HUES6 (cell line): Measurements from ENCODE around the gene NFYC.

Source experiments
- H3K27ac ChIP-seq: 2 replicates; pipeline ENCODE4 v1.7.0; 2013; ENCODE audit warnings: low read depth, mild to moderate bottlenecking, low read length, inconsistent platforms
- H3K27me3 ChIP-seq: 2 replicates; pipeline ENCODE4 v1.6.1; 2013; ENCODE audit warnings: low read length; ENCODE audit not compliant: control insufficient read depth, insufficient read depth
- H3K36me3 ChIP-seq: 2 replicates; pipeline ENCODE4 v1.6.1; 2013; ENCODE audit warnings: low read length; ENCODE audit not compliant: control insufficient read depth, insufficient read depth
- H3K4me1 ChIP-seq: 2 replicates; pipeline ENCODE4 v1.6.1; 2013; ENCODE audit warnings: low read length; ENCODE audit not compliant: control insufficient read depth, insufficient read depth
- H3K4me3 ChIP-seq: 2 replicates; pipeline ENCODE4 v1.5.1; 2013; ENCODE audit warnings: low read depth, low read length
- H3K9ac ChIP-seq: one replicate; pipeline ENCODE4 v1.6.1; 2013; ENCODE audit warnings: mild to moderate bottlenecking, low read length
- H3K9me3 ChIP-seq: 2 replicates; pipeline ENCODE4 v1.6.1; 2013; ENCODE audit warnings: low read depth, low read length; ENCODE audit not compliant: control insufficient read depth, insufficient read depth

NFYC gene

GRCh38 chr1:40786171-40786994 lies 94.9 kb downstream of the NFYC start:
- Histone ChIP-seq H3K27ac (no peak overlapping the region), H3K4me3 (no peak overlapping the region), H3K9ac (no peak overlapping the region), H3K27me3 (peaks cover 47% of the 10 kb centered on the region), H3K4me1 (peaks cover 16% of the 10 kb centered on the region), H3K9me3 (no peaks in the 10 kb centered on the region), H3K36me3 (no peaks in the 10 kb centered on the region)

DNA sequence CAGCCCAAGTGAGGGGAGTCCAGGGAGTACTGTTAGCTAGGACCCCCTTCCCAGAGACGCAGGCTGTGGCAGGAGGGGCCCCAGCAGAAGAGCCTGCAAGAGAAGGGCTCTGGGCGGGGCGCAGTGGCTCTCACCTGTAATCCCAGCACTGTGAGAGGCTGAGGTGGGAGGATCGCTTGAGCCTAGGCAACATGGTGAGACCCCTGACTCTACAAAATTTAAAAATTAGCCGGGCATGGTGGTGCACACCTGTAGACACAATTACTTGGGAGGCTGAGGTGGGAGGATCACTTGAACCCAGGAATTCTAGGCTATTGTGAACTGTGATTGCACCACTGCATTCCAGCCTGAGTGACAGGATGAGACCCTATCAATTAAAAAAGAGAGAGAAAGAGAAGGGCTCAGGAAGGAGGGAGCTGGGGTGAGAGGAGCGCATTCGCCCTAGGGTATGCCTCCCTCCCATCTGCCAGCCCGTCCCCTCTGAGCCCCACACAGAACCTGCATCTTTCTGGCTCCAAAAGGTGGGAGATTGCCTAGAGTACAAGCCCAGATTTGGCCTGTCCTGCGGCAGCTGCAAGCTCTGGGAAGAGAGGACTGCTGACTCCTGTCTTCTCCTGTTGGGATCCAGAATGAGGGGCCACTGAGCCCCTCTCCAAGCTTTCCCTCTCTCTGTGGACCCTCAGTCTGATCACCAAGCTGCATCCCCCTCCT lies 95.6 kb downstream of the NFYC start:
- H3K9ac ChIP-seq, result no peak overlapping the region
- H3K36me3 ChIP-seq, result no peaks in the 10 kb centered on the region
- H3K4me1 ChIP-seq, result peaks cover 13% of the 10 kb centered on the region
- H3K27ac ChIP-seq, result no peak overlapping the region
- H3K4me3 ChIP-seq, result no peak overlapping the region
- H3K27me3 ChIP-seq, result peaks cover 40% of the 10 kb centered on the region
- no peaks in the 10 kb centered on the region for H3K9me3 ChIP-seq

GRCh38 chr1:40787737-40788560 lies 96.4 kb downstream of the NFYC start:
- no peak overlapping the region for H3K9ac ChIP-seq
- H3K4me1 ChIP-seq, result peaks cover 9% of the 10 kb centered on the region
- H3K36me3 ChIP-seq, result no peaks in the 10 kb centered on the region
- H3K4me3 ChIP-seq, result no peak overlapping the region
- H3K27ac ChIP-seq, result no peak overlapping the region
- H3K27me3 ChIP-seq, result peaks cover 32% of the 10 kb centered on the region
- no peaks in the 10 kb centered on the region for H3K9me3 ChIP-seq

DNA sequence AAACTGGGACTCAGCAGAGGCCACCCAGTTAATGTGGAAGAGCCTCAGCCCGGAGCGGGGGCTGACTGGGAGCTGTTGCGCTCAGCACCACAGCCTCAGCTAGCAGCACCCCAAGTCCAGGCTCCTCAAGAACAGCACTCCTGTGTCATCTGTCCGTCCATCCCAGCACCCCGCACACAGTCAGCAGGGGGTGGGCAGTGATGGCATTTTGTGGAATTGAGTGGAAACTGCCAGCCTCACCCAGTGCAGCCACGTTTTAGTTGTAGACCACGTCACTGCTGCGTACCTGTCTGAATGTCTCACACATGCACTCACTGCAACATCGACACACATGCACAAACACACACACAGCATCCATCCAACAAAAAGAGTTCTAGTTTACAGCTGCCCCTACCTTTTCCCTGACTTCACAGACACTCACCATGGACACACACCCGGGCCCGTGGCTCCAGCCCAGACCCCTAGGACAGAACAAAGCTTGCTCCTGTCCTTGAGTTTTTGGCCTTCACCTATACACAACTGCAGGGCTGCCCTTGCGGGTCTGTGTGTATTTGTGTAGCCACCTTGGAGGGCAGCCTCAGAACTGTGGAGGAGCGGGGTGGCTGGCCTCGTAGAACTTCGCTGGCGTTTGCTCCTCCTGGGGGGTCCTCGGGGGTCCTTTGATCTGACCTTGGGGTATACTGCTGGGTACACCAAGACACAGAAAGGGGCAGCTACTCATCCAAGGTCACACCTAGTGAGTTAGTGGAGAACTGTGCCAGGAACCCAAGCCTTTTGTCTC lies 97.2 kb downstream of the NFYC start:
- peaks cover 26% of the 10 kb centered on the region for H3K27me3 ChIP-seq
- H3K4me3 ChIP-seq, result no peak overlapping the region
- peaks cover 4% of the 10 kb centered on the region; the same call in 1 of the 2 replicates for H3K4me1 ChIP-seq
- no peak overlapping the region for H3K9ac ChIP-seq
- no peaks in the 10 kb centered on the region for H3K9me3 ChIP-seq
- H3K27ac ChIP-seq, result no peak overlapping the region
- no peaks in the 10 kb centered on the region for H3K36me3 ChIP-seq

DNA sequence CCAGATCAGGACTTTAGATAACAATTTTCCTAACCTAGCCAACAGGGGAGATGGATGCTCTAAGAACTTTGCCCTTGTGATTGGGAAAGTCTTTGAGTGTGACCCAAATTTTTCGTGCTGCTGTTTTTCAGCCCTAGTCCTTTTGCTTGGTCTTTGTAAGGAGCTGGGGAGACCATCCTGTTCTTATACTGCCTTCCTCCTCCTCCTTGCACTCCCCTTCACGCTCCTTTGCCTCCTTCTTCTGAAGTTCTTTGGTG lies 97.8 kb downstream of the NFYC start:
- Histone ChIP-seq H3K27ac (no peak overlapping the region), H3K4me1 (peaks cover 4% of the 10 kb centered on the region; the same call in 1 of the 2 replicates), H3K9ac (no peak overlapping the region), H3K36me3 (no peaks in the 10 kb centered on the region), H3K9me3 (no peaks in the 10 kb centered on the region), H3K27me3 (peaks cover 24% of the 10 kb centered on the region), H3K4me3 (no peak overlapping the region)

GRCh38 chr1:40789661-40790430 lies 98.3 kb downstream of the NFYC start:
- Histone ChIP-seq H3K9me3 (no peaks in the 10 kb centered on the region), H3K27ac (no peak overlapping the region), H3K27me3 (peaks cover 18% of the 10 kb centered on the region), H3K9ac (no peak overlapping the region), H3K4me3 (no peak overlapping the region), H3K36me3 (no peaks in the 10 kb centered on the region), H3K4me1 (peaks cover 7% of the 10 kb centered on the region; the same call in 1 of the 2 replicates)

DNA sequence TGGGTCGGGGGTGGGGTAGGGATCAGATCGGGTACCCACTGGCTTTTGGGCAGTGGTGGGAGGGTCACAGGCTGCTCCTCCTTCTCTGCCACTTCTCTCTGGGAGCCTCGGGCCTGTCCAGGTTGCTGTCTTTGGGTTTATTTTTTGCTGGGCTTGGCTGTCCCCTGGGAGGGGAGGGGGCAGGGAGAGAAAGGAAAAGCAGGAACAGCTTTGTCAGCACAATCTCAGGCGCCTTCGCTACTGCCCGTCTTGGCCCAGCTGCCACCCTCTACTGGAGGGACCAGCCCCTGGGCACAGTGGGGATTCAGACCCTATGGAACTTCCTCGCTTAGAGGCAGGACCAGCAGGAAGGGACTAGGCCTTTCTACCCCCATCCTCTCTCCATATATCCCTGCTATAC lies 100.5 kb downstream of the NFYC start:
- Histone ChIP-seq H3K4me3 (no peak overlapping the region), H3K9me3 (no peaks in the 10 kb centered on the region), H3K4me1 (peaks cover 7% of the 10 kb centered on the region; the same call in 1 of the 2 replicates), H3K9ac (no peak overlapping the region), H3K36me3 (no peaks in the 10 kb centered on the region), H3K27ac (no peak overlapping the region), H3K27me3 (peaks cover 3% of the 10 kb centered on the region; the same call in 1 of the 2 replicates)

- Histone ChIP-seq H3K27ac (no peak overlapping the region), H3K36me3 (no peaks in the 10 kb centered on the region), H3K4me3 (no peak overlapping the region), H3K9ac (no peak overlapping the region), H3K4me1 (0 out of 2 replicates have a peak, but pooled peaks cover 3% of the 10 kb centered on the region), H3K9me3 (no peaks in the 10 kb centered on the region), H3K27me3 (no peaks in the 10 kb centered on the region; the same call in 1 of the 2 replicates)
These were observed 102.1 kb downstream of the NFYC start for GRCh38 chr1:40793617-40794016.

DNA sequence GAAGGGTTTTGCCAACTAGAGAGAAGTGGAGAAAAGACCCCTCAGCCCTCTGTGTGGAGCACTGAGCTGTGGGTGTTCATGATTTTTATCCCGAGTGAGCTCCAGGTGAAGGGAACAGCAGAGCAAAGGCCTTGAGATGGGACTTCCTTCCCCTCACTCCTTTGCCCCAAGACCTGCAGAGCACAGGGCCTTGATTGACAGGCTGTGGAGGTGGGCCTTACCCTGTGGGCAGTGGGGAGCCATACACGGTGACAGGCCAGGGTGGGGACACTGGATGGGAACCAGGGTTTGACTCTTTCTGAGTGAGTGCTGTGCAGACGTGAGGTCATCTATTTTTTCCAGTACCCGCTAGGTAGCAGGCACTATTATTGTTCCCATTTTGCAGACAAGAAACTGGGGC lies 102.5 kb downstream of the NFYC start:
- no peak overlapping the region for H3K4me3 ChIP-seq
- no peak overlapping the region for H3K9ac ChIP-seq
- H3K27me3 ChIP-seq, result no peaks in the 10 kb centered on the region
- no peak overlapping the region for H3K27ac ChIP-seq
- 0 out of 2 replicates have a peak, but pooled peaks cover 3% of the 10 kb centered on the region for H3K4me1 ChIP-seq
- no peaks in the 10 kb centered on the region for H3K36me3 ChIP-seq
- H3K9me3 ChIP-seq, result no peaks in the 10 kb centered on the region
